ENCODE measurements around the gene USP21. TPM values are rescaled to one million over a fixed set of nuclear protein-coding genes. Genes with fewer than 3 reads are reported as not detected.

The USP21 gene
- total and polyA plus RNA-seq, 2 of the 8 experiments (the other 6 are each of a cell fraction or from before 2014, with no cell fraction given), result 23.9 to 36.3 TPM

DNA sequence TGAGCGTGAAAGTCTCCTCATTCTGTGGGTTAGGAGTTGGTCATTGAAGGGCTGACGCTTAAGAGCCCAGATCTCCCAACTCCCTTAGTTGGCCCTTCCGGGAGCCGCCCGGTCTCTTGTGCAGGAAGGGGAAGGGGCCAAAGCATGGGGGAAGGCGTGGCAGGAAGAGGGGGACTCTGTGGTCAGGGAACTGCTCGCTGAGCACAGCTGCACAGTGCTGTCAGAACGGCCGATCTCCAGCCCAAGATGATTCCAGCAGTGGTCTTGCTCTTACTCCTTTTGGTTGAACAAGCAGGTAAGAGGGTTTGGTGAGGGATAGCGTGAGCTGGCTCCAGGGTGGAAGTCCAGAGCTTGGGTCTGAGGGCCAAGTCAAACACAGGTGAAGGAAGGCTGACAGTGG is 55.8 kb downstream of the USP21 start, which contains the start of gene FCER1G (continued):
- TF ChIP-seq ASH2L (IDR thresholded peaks at IDR 0.05; ENCODE audit: low read length) (no peak), SP4 (IDR thresholded peaks at IDR 0.05; ENCODE audit: low read length) (no peak), EZH2 (IDR thresholded peaks at IDR 0.05; ENCODE audit: low read depth, low read length, severe bottlenecking) (no peak)

Small RNA genes lying within 50 kb of the gene (small RNA-seq; reads per million reads assigned to genes)
- not detected for gene RF01225 (ENCODE audit: insufficient read depth)

Other genes with a start within 250 kb of the USP21 start
- gene ITLN2, start 204.7 kb upstream of the USP21 start, total RNA-seq (2021; fragmentation: NEBNext Ultra II Directional; extraction: Animal tissue kit (Norgen Biotek cat#: 25700)), result 4.7 and 5.6 TPM in 2 replicates
- 6.3 and 6.8 TPM in 2 replicates for gene ITLN2, start 204.7 kb upstream of the USP21 start, polyA plus RNA-seq (2011; rRNA removed)
- 143 and 159 TPM in 2 replicates for gene F11R, start 138.3 kb upstream of the USP21 start, total RNA-seq (2021; fragmentation: NEBNext Ultra II Directional; extraction: Animal tissue kit (Norgen Biotek cat#: 25700))
- gene F11R, start 138.3 kb upstream of the USP21 start, polyA plus RNA-seq (2011; rRNA removed), result 170 and 200 TPM in 2 replicates
- gene TSTD1, start 120.5 kb upstream of the USP21 start, total RNA-seq (2021; fragmentation: NEBNext Ultra II Directional; extraction: Animal tissue kit (Norgen Biotek cat#: 25700)), result 60.4 and 60.9 TPM in 2 replicates
- 314 and 360 TPM in 2 replicates for gene TSTD1, start 120.5 kb upstream of the USP21 start, polyA plus RNA-seq (2011; rRNA removed)
- 68.9 and 74.6 TPM in 2 replicates for gene USF1, start 113.5 kb upstream of the USP21 start, total RNA-seq (2021; fragmentation: NEBNext Ultra II Directional; extraction: Animal tissue kit (Norgen Biotek cat#: 25700))
- gene USF1, start 113.5 kb upstream of the USP21 start, polyA plus RNA-seq (2011; rRNA removed), result 45.7 and 50.3 TPM in 2 replicates
- 0.39 and 0.40 TPM in 2 replicates for gene ARHGAP30, start 89.6 kb upstream of the USP21 start, total RNA-seq (2021; fragmentation: NEBNext Ultra II Directional; extraction: Animal tissue kit (Norgen Biotek cat#: 25700))
- gene ARHGAP30, start 89.6 kb upstream of the USP21 start, polyA plus RNA-seq (2011; rRNA removed), result 0.27 and 0.50 TPM in 2 replicates
- gene NECTIN4, start 69.9 kb upstream of the USP21 start, total RNA-seq (2021; fragmentation: NEBNext Ultra II Directional; extraction: Animal tissue kit (Norgen Biotek cat#: 25700)), result 0.19 and 0.29 TPM in 2 replicates
- gene NECTIN4, start 69.9 kb upstream of the USP21 start, polyA plus RNA-seq (2011; rRNA removed), result 0.71 and 0.86 TPM in 2 replicates
- gene KLHDC9, start 61.1 kb upstream of the USP21 start, total RNA-seq (2021; fragmentation: NEBNext Ultra II Directional; extraction: Animal tissue kit (Norgen Biotek cat#: 25700)), result 4.0 and 6.5 TPM in 2 replicates
- gene KLHDC9, start 61.1 kb upstream of the USP21 start, polyA plus RNA-seq (2011; rRNA removed), result 15.6 and 18.0 TPM in 2 replicates
- gene PFDN2, start 41.5 kb upstream of the USP21 start, total RNA-seq (2021; fragmentation: NEBNext Ultra II Directional; extraction: Animal tissue kit (Norgen Biotek cat#: 25700)), result 71.2 and 74.7 TPM in 2 replicates
- gene PFDN2, start 41.5 kb upstream of the USP21 start, polyA plus RNA-seq (2011; rRNA removed), result 66.2 and 69.6 TPM in 2 replicates
- gene NIT1, start 41.4 kb upstream of the USP21 start, total RNA-seq (2021; fragmentation: NEBNext Ultra II Directional; extraction: Animal tissue kit (Norgen Biotek cat#: 25700)), result 40.4 and 40.6 TPM in 2 replicates
- gene NIT1, start 41.4 kb upstream of the USP21 start, polyA plus RNA-seq (2011; rRNA removed), result 33.0 and 46.3 TPM in 2 replicates
- gene DEDD, start 26.8 kb upstream of the USP21 start, total RNA-seq (2021; fragmentation: NEBNext Ultra II Directional; extraction: Animal tissue kit (Norgen Biotek cat#: 25700)), result 42.0 and 42.6 TPM in 2 replicates
- gene DEDD, start 26.8 kb upstream of the USP21 start, polyA plus RNA-seq (2011; rRNA removed), result 55.9 and 61.7 TPM in 2 replicates
- 67.8 and 71.0 TPM in 2 replicates for gene UFC1, start 5.5 kb upstream of the USP21 start, total RNA-seq (2021; fragmentation: NEBNext Ultra II Directional; extraction: Animal tissue kit (Norgen Biotek cat#: 25700))
- gene UFC1, start 5.5 kb upstream of the USP21 start, polyA plus RNA-seq (2011; rRNA removed), result 60.2 and 102 TPM in 2 replicates
- 32.1 and 40.4 TPM in 2 replicates for gene PPOX, start 6.9 kb downstream of the USP21 start, total RNA-seq (2021; fragmentation: NEBNext Ultra II Directional; extraction: Animal tissue kit (Norgen Biotek cat#: 25700))
- gene PPOX, start 6.9 kb downstream of the USP21 start, polyA plus RNA-seq (2011; rRNA removed), result 37.7 and 39.4 TPM in 2 replicates
- 42.3 and 45.5 TPM in 2 replicates for gene B4GALT3, start 18.0 kb downstream of the USP21 start, total RNA-seq (2021; fragmentation: NEBNext Ultra II Directional; extraction: Animal tissue kit (Norgen Biotek cat#: 25700))
- 43.0 and 61.2 TPM in 2 replicates for gene B4GALT3, start 18.0 kb downstream of the USP21 start, polyA plus RNA-seq (2011; rRNA removed)
- 7.2 and 12.4 TPM in 2 replicates for gene ADAMTS4, start 39.6 kb downstream of the USP21 start, total RNA-seq (2021; fragmentation: NEBNext Ultra II Directional; extraction: Animal tissue kit (Norgen Biotek cat#: 25700))
- 4.6 and 6.4 TPM in 2 replicates for gene ADAMTS4, start 39.6 kb downstream of the USP21 start, polyA plus RNA-seq (2011; rRNA removed)
- gene NDUFS2, start 42.9 kb downstream of the USP21 start, total RNA-seq (2021; fragmentation: NEBNext Ultra II Directional; extraction: Animal tissue kit (Norgen Biotek cat#: 25700)), result 88.7 and 95.1 TPM in 2 replicates
- 100 and 113 TPM in 2 replicates for gene NDUFS2, start 42.9 kb downstream of the USP21 start, polyA plus RNA-seq (2011; rRNA removed)
- gene FCER1G, start 55.8 kb downstream of the USP21 start, total RNA-seq (2021; fragmentation: NEBNext Ultra II Directional; extraction: Animal tissue kit (Norgen Biotek cat#: 25700)), result 0.86 TPM in 1 of 2 replicates, not detected in the other
- gene FCER1G, start 55.8 kb downstream of the USP21 start, polyA plus RNA-seq (2011; rRNA removed), result 0.85 and 1.6 TPM in 2 replicates
- not detected in 2 replicates for gene APOA2, start 64.1 kb downstream of the USP21 start, total RNA-seq (2021; fragmentation: NEBNext Ultra II Directional; extraction: Animal tissue kit (Norgen Biotek cat#: 25700))
- 0.41 TPM in 1 of 2 replicates, not detected in the other for gene APOA2, start 64.1 kb downstream of the USP21 start, polyA plus RNA-seq (2011; rRNA removed)
- gene TOMM40L, start 66.6 kb downstream of the USP21 start, total RNA-seq (2021; fragmentation: NEBNext Ultra II Directional; extraction: Animal tissue kit (Norgen Biotek cat#: 25700)), result 13.8 and 15.0 TPM in 2 replicates
- gene TOMM40L, start 66.6 kb downstream of the USP21 start, polyA plus RNA-seq (2011; rRNA removed), result 11.4 and 14.2 TPM in 2 replicates
- not detected in 2 replicates for gene NR1I3, start 78.7 kb downstream of the USP21 start, total RNA-seq (2021; fragmentation: NEBNext Ultra II Directional; extraction: Animal tissue kit (Norgen Biotek cat#: 25700))
- not detected in 2 replicates for gene NR1I3, start 78.7 kb downstream of the USP21 start, polyA plus RNA-seq (2011; rRNA removed)
- gene PCP4L1, start 99.2 kb downstream of the USP21 start, total RNA-seq (2021; fragmentation: NEBNext Ultra II Directional; extraction: Animal tissue kit (Norgen Biotek cat#: 25700)), result 1.0 and 1.9 TPM in 2 replicates
- gene PCP4L1, start 99.2 kb downstream of the USP21 start, polyA plus RNA-seq (2011; rRNA removed), result 0.41 and 0.55 TPM in 2 replicates
- gene MPZ, start 150.5 kb downstream of the USP21 start, total RNA-seq (2021; fragmentation: NEBNext Ultra II Directional; extraction: Animal tissue kit (Norgen Biotek cat#: 25700)), result 4.1 and 6.1 TPM in 2 replicates
- gene MPZ, start 150.5 kb downstream of the USP21 start, polyA plus RNA-seq (2011; rRNA removed), result 5.1 and 8.1 TPM in 2 replicates
- 216 and 224 TPM in 2 replicates for gene SDHC, start 154.9 kb downstream of the USP21 start, total RNA-seq (2021; fragmentation: NEBNext Ultra II Directional; extraction: Animal tissue kit (Norgen Biotek cat#: 25700))
- 251 and 305 TPM in 2 replicates for gene SDHC, start 154.9 kb downstream of the USP21 start, polyA plus RNA-seq (2011; rRNA removed)
- not detected in 2 replicates for gene CFAP126, start 208.4 kb downstream of the USP21 start, total RNA-seq (2021; fragmentation: NEBNext Ultra II Directional; extraction: Animal tissue kit (Norgen Biotek cat#: 25700))
- gene CFAP126, start 208.4 kb downstream of the USP21 start, polyA plus RNA-seq (2011; rRNA removed), result not detected in 2 replicates